OCI-LY7 (cell line): ENCODE measurements around the gene SH3BGRL3. TPM values are rescaled to one million over a fixed set of nuclear protein-coding genes. Genes with fewer than 3 reads are reported as not detected.

Experiments
- BruUV-seq: library from RNA; stranded (reverse); fragments of 400-500 nt; replicated peaks from 2 replicates; lab custom pipeline; 2021; lab: Mats Ljungman, UMichigan
- CTCF ChIA-PET: fragments of 300-600 bp; sonication (Branson Sonifier 250); formaldehyde crosslinking; loops from one replicate; lab custom pipeline; 2022; ENCODE audit warnings: antibody characterized with exemption; ENCODE audit not compliant: unreplicated experiment; lab: Charles Lee
- POLR2A ChIA-PET: fragments of 300-600 bp; sonication (Branson Sonifier 250); formaldehyde crosslinking; loops from one replicate; lab custom pipeline; 2022; ENCODE audit warnings: antibody characterized with exemption; lab: Charles Lee
- DNase-seq: peaks from one replicate; pipeline ENCODE4 v3.0.0-alpha.2; 2015; ENCODE audit warnings: low spot score
- H2AFZ ChIP-seq: fragments of 200-600 bp; sonication (generic), shearing (Covaris generic); 2 replicates; pipeline ENCODE4 v1.6.1; 2014; ENCODE audit warnings: mild to moderate bottlenecking, antibody characterized with exemption, low read length, moderate library complexity
- H3K27ac ChIP-seq: fragments of 200-600 bp; sonication (generic); 2 replicates; pipeline ENCODE4 v1.5.1; 2014; ENCODE audit warnings: mixed run types, low read depth, mild to moderate bottlenecking, moderate library complexity, low read length, inconsistent platforms; ENCODE audit not compliant: poor library complexity, severe bottlenecking
- H3K36me3 ChIP-seq: fragments of 200-600 bp; sonication (generic); 2 replicates; pipeline ENCODE4 v1.6.1; 2014; ENCODE audit warnings: mild to moderate bottlenecking, antibody characterized with exemption, low read length, moderate library complexity, mixed read lengths; ENCODE audit not compliant: insufficient read depth
- H3K4me1 ChIP-seq: fragments of 200-600 bp; sonication (generic); 2 replicates; pipeline ENCODE4 v1.5.1; 2014; ENCODE audit warnings: mild to moderate bottlenecking, low read length; ENCODE audit not compliant: insufficient read depth, poor library complexity, severe bottlenecking
- H3K4me2 ChIP-seq: fragments of 200-600 bp; sonication (generic); 2 replicates; pipeline ENCODE4 v1.6.1; 2014; ENCODE audit warnings: mild to moderate bottlenecking, low read length
- H3K4me3 ChIP-seq: fragments of 200-600 bp; sonication (generic); 2 replicates; pipeline ENCODE4 v1.5.1; 2014; ENCODE audit warnings: mild to moderate bottlenecking, low read depth, low read length; ENCODE audit not compliant: poor library complexity, severe bottlenecking
- H3K79me2 ChIP-seq: fragments of 200-600 bp; sonication (generic); 2 replicates; pipeline ENCODE4 v1.6.1; 2016; ENCODE audit warnings: low read depth, mild to moderate bottlenecking, low read length, moderate library complexity, mixed read lengths; ENCODE audit not compliant: insufficient read depth
- H3K9me2 ChIP-seq: fragments of 200-600 bp; sonication (generic); 2 replicates; pipeline ENCODE4 v1.6.1; 2016; ENCODE audit warnings: mild to moderate bottlenecking, low read length, mixed read lengths; ENCODE audit not compliant: insufficient read depth
- H3K9me3 ChIP-seq: fragments of 200-600 bp; sonication (generic); 2 replicates; pipeline ENCODE4 v1.6.1; 2014; ENCODE audit warnings: mild to moderate bottlenecking, mixed run types, low read length, mixed read lengths
- H4K20me1 ChIP-seq: fragments of 200-600 bp; sonication (generic); 2 replicates; pipeline ENCODE4 v1.6.1; 2014; ENCODE audit warnings: mild to moderate bottlenecking, antibody characterized with exemption, low read length, moderate library complexity, mixed read lengths; ENCODE audit not compliant: insufficient read depth
- CTCF ChIP-seq: fragments of 200-600 bp; sonication (generic); conservative IDR thresholded peaks from 2 replicates; pipeline ENCODE4 v1.5.1; 2014; ENCODE audit warnings: mild to moderate bottlenecking, antibody characterized with exemption, low read length, moderate library complexity, mixed read lengths
- EZH2phosphoT487 ChIP-seq: fragments of 200-600 bp; sonication (generic); IDR thresholded peaks from 2 replicates; pipeline ENCODE4 v1.6.1; 2018; ENCODE audit warnings: low read depth, borderline replicate concordance, mild to moderate bottlenecking, mixed run types, antibody characterized with exemption, low read length, moderate library complexity, mixed read lengths
- intact Hi-C: fragments of 100-400 bp; cut with micrococcal nuclease; formaldehyde crosslinking; loops from one replicate; pipeline ENCODE4 v1.10.0; 2022; ENCODE audit not compliant: unreplicated experiment
- total RNA-seq, 2 experiments: library from RNA; depleted of rRNA in 1 of 2; stranded (reverse); fragments of >200 nt in 1 of 2; shearing (Covaris generic) in 1 of 2; gene quantifications; 2 replicates each; pipeline ENCODE4 v1.2.3, GENCODE V29; 2014 to 2022

SH3BGRL3 gene
- total RNA-seq, 2 experiments from 2014 or later: 25.3 to 60.9 TPM

GRCh38 chr1:26278303-26278702, 1.6 kb upstream of the SH3BGRL3 start:
- no peak for TF ChIP-seq CTCF
- no peak for TF ChIP-seq EZH2phosphoT487
- intact Hi-C loops: no loop called here
- POLR2A ChIA-PET: no interaction called here
- H3K4me1 ChIP-seq: peaks cover 30% of the 10 kb centered on the region
- TSS peak; percentile 21 for BruUV-seq
- peaks cover 78% of the 10 kb centered on the region for H3K36me3 ChIP-seq
- peak overlapping the region; percentile 94 for H3K4me2 ChIP-seq
- H3K9me3 ChIP-seq: no peaks in the 10 kb centered on the region
- no peak for DNase-seq
- H2AFZ ChIP-seq: no peak overlapping the region
- H3K9me2 ChIP-seq: no peaks in the 10 kb centered on the region
- CTCF ChIA-PET: no interaction called here
- no peaks in the 10 kb centered on the region for H4K20me1 ChIP-seq
- no peaks in the 10 kb centered on the region for H3K79me2 ChIP-seq
- H3K4me3 ChIP-seq: no peak overlapping the region
- no peak overlapping the region for H3K27ac ChIP-seq

GRCh38 chr1:26278724-26279455, 996 bp upstream of the SH3BGRL3 start:
- BruUV-seq: no TSS peak
- TF ChIP-seq EZH2phosphoT487 (no peak), CTCF (no peak)
- Histone ChIP-seq H3K4me2 (peak overlapping the region; percentile 94), H4K20me1 (no peaks in the 10 kb centered on the region), H3K9me3 (no peaks in the 10 kb centered on the region), H3K4me3 (peak overlapping the region; percentile 69), H3K27ac (peak overlapping the region; percentile 63), H2AFZ (no peak overlapping the region; the same call in 1 of the 2 replicates), H3K9me2 (no peaks in the 10 kb centered on the region), H3K4me1 (peaks cover 30% of the 10 kb centered on the region), H3K36me3 (peaks cover 75% of the 10 kb centered on the region), H3K79me2 (no peaks in the 10 kb centered on the region)
- ChIA-PET POLR2A (interaction anchor here (0.7 kb wide), 1 partner anchor 99 kb away, joined by 3 read pairs; no protein-coding TSS in a partner anchor), CTCF (interaction anchor here (1.0 kb wide), 1 partner anchor 10 kb away, joined by 5 read pairs; no protein-coding TSS in a partner anchor)
- intact Hi-C loops: no loop called here
- peak; percentile 33 for DNase-seq
